Fibroblast of the aortic adventitia (primary cell): ENCODE results near the gene TUBB1. TPM values are rescaled to one million over a fixed set of nuclear protein-coding genes. Genes with fewer than 3 reads are reported as not detected.

Experiments
- DNase-seq: peaks from one replicate; pipeline ENCODE4 v3.0.0-alpha.2; 2010; ENCODE audit warnings: low read depth
- H3K4me3 ChIP-seq: 2 replicates; pipeline ENCODE4 v1.5.1; 2011; ENCODE audit warnings: low read depth, mild to moderate bottlenecking, control low read depth, low read length, moderate library complexity
- CTCF ChIP-seq: IDR thresholded peaks from 2 replicates; pipeline ENCODE4 v1.5.1; 2011; ENCODE audit warnings: mild to moderate bottlenecking, low read length, control low read depth, inconsistent platforms; ENCODE audit not compliant: insufficient read depth
- total RNA-seq: library from RNA; depleted of rRNA; stranded (reverse); fragments of >200 nt; gene quantifications from 2 replicates; pipeline ENCODE4 v1.2.3, GENCODE V29; 2012; ENCODE audit warnings: low replicate concordance

The TUBB1 gene
- not detected in 2 replicates for total RNA-seq

- no peak for TF ChIP-seq CTCF
- H3K4me3 ChIP-seq: no peak within 1 kb of the TSS
- no peak for DNase-seq
Observed at GRCh38 chr20:59019217-59019616, at the start of gene TUBB1. Gene TUBB1 (plus strand): TSS chr20:59019429. CDS start chr20:59019523, 94 bp downstream.

- DNase-seq: no peak
- TF ChIP-seq CTCF: no peak
- no peak overlapping the region for H3K4me3 ChIP-seq
Observed at GRCh38 chr20:58969439-58969838, 49.8 kb upstream of the TUBB1 start.

GRCh38 chr20:58970146-58970545 is 49.1 kb upstream of the TUBB1 start:
- DNase-seq: no peak
- H3K4me3 ChIP-seq: no peak overlapping the region
- TF ChIP-seq CTCF: no peak

GRCh38 chr20:58971429-58971828 is 47.8 kb upstream of the TUBB1 start:
- no peak for DNase-seq
- H3K4me3 ChIP-seq: no peak overlapping the region
- no peak for TF ChIP-seq CTCF

- H3K4me3 ChIP-seq: no peak overlapping the region
- TF ChIP-seq CTCF: no peak
- no peak for DNase-seq
Observed at GRCh38 chr20:58973179-58973578, 46.0 kb upstream of the TUBB1 start.

- no peak for TF ChIP-seq CTCF
- no peak overlapping the region for H3K4me3 ChIP-seq
- no peak for DNase-seq
Observed at GRCh38 chr20:58973866-58974265, 45.4 kb upstream of the TUBB1 start.

- no peak for TF ChIP-seq CTCF
- no peak overlapping the region for H3K4me3 ChIP-seq
- DNase-seq: no peak
Observed at GRCh38 chr20:58975353-58975752, 43.9 kb upstream of the TUBB1 start.
